Activated CD4-positive, alpha-beta T cell treated with anti-CD3 and anti-CD28 coated beads for 24 hours (primary cell): ENCODE measurements around the gene MMP17.

Source experiments
- DNase-seq, 2 donors: peaks; one replicate each; pipeline ENCODE4 v3.0.0-alpha.2; 2020; ENCODE audit warnings: low read depth in 2 of 2

MMP17 gene

GRCh38 chr12:131894981-131895639, 66.9 kb downstream of the MMP17 start:
- DNase-seq: no peak

- no peak for DNase-seq
Measured at GRCh38 chr12:131895640-131896079, 67.5 kb downstream of the MMP17 start.

DNA sequence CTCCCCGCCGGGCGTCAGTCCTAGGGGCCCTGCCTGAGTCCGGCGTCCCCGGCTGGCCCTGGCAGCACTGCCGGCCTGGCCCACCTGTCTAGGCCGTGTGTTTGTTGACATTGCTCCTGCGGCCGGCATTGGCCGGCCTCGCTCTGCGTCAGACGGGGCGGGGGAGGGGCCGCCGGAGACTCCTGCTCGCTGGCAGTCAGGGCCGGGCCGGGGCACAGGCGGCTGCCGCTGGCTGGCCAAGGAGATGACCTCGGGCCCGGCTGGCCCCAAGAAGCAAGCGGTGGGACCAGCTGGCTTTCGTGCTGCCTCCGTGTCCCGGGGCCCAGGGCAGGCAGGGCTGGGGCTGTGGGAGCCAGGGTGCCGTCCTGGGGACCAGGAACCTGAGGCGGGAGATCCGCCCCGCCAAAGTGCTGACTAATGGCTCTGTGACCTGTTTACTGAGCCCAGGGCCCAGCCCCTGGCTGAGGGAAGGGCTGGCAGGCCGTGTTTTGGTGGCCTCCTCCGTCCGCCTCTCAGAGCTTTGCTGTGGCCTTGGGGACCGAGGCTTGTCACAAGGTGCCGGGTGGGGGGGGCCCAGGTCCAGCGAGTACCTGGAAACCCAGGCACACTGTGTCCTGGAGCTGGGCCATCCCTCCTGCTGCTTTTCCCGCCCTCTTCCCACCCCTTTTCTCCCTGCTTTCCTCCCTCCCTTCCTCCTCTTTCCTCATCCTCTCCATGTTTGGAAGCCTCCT, 68.1 kb downstream of the MMP17 start:
- DNase-seq: peak; percentile 50 to 54

- DNase-seq: no peak
Measured at GRCh38 chr12:131896811-131897270, 68.6 kb downstream of the MMP17 start.

GRCh38 chr12:131897276-131897675, 69.1 kb downstream of the MMP17 start:
- DNase-seq: no peak

- no peak for DNase-seq
Measured at GRCh38 chr12:131897875-131898274, 69.7 kb downstream of the MMP17 start.

DNA sequence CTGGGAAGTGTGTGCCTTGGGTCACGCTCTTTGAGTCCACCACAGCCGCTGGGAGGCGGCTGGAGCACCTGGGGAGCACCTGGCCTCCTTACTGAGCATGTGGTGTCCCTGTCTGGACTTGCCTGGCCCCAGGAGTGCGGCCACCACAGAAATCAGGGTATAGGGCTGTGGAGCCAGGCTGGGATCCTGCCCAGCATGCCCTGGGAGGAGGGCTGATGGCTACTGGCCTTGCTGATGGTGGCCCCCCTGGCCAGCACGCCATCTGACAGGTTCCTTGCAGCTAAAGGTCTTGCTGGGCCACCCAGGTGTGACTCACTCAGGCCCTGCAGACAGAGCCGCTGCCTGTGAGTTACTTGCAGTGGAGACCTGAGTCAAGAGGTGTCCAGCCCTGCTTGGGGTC, 72.2 kb downstream of the MMP17 start:
- no peak for DNase-seq
